Measurements from ENCODE around the gene WDR64.

Gene WDR64

GRCh38 chr1:241682921-241683320 is 30.8 kb downstream of the WDR64 start:
- no peak for DNase-seq (ENCODE audit: low read depth)
- no peak for TF ChIP-seq CTCF (conservative IDR thresholded peaks at IDR 0.05; ENCODE audit: low read depth, low read length)

GRCh38 chr1:241684108-241684507 is 32.0 kb downstream of the WDR64 start:
- no peak overlapping the region for H3K4me3 ChIP-seq (ENCODE audit: low read depth, low read length)
- TF ChIP-seq CTCF (conservative IDR thresholded peaks at IDR 0.05; ENCODE audit: low read depth, low read length): no peak
- DNase-seq (ENCODE audit: low read depth): no peak

More at GRCh38 chr1:241682921-241683320, 30.8 kb downstream of the WDR64 start:
- H3K4me3 ChIP-seq (ENCODE audit: low read depth, low read length): no peak overlapping the region

GRCh38 chr1:241688940-241689368 is 36.9 kb downstream of the WDR64 start:
- no peak for TF ChIP-seq CTCF (conservative IDR thresholded peaks at IDR 0.05; ENCODE audit: low read depth, low read length)
- no peak overlapping the region for H3K4me3 ChIP-seq (ENCODE audit: low read depth, low read length)
- DNase-seq (ENCODE audit: low read depth): peak; percentile 70

- DNase-seq (ENCODE audit: low read depth): peak; percentile 45
- no peak overlapping the region for H3K4me3 ChIP-seq (ENCODE audit: low read depth, low read length)
- no peak for TF ChIP-seq CTCF (conservative IDR thresholded peaks at IDR 0.05; ENCODE audit: low read depth, low read length)
Measured at GRCh38 chr1:241695246-241696171, 43.4 kb downstream of the WDR64 start.

- no peak for TF ChIP-seq CTCF (conservative IDR thresholded peaks at IDR 0.05; ENCODE audit: low read depth, low read length)
- no peak for DNase-seq (ENCODE audit: low read depth)
- no peak overlapping the region for H3K4me3 ChIP-seq (ENCODE audit: low read depth, low read length)
Measured at GRCh38 chr1:241696172-241696814, 44.2 kb downstream of the WDR64 start.

GRCh38 chr1:241696815-241697639 is 44.9 kb downstream of the WDR64 start:
- DNase-seq (ENCODE audit: low read depth): no peak
- no peak for TF ChIP-seq CTCF (conservative IDR thresholded peaks at IDR 0.05; ENCODE audit: low read depth, low read length)
- no peak overlapping the region for H3K4me3 ChIP-seq (ENCODE audit: low read depth, low read length)
